Measurements from ENCODE around the gene BMERB1. TPM values are rescaled to one million over a fixed set of nuclear protein-coding genes. Genes with fewer than 3 reads are reported as not detected.
A peak's percentile ranks its signal among the peaks of the same experiment; 100 is the strongest.

Gene BMERB1
- total RNA-seq, 4 donors from 2014 or later, result 7.0 to 47.9 (median 15.0) TPM

DNA sequence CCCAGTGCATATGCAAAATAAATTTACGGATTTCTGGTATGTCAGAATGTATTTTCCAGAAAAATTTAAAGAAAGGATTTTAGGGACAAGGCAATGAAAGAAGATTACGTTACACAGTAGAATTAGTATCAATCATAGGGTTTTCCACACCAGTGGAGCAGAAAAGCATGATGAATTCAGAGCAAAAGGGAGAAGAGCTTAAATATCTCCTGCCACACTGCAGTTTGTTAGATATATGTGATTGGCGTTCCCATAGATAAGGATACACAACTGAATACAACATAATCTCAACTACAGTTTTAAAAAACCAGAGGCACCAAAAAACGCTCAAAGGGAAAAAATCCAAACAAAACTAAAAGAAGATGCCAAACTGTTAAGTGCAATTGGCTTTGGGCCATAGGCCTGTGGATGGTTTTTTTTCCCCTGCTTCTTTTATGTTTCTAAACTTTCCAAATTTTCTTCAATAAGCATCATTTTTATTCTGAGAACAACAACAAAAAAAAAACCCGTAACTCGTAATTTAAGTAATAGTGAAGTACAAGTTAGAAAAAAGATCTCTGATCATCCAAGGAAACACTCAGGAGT is 186.3 kb downstream of the BMERB1 start:
- no peaks in the 10 kb centered on the region for H3K9me3 ChIP-seq
- H3K27me3 ChIP-seq, result no peaks in the 10 kb centered on the region
- no peak overlapping the region for H3K27ac ChIP-seq
- no peaks in the 10 kb centered on the region for H3K4me1 ChIP-seq
- no peak for TF ChIP-seq POLR2A (IDR thresholded peaks at IDR 0.05)
- TF ChIP-seq, protein P1, sequence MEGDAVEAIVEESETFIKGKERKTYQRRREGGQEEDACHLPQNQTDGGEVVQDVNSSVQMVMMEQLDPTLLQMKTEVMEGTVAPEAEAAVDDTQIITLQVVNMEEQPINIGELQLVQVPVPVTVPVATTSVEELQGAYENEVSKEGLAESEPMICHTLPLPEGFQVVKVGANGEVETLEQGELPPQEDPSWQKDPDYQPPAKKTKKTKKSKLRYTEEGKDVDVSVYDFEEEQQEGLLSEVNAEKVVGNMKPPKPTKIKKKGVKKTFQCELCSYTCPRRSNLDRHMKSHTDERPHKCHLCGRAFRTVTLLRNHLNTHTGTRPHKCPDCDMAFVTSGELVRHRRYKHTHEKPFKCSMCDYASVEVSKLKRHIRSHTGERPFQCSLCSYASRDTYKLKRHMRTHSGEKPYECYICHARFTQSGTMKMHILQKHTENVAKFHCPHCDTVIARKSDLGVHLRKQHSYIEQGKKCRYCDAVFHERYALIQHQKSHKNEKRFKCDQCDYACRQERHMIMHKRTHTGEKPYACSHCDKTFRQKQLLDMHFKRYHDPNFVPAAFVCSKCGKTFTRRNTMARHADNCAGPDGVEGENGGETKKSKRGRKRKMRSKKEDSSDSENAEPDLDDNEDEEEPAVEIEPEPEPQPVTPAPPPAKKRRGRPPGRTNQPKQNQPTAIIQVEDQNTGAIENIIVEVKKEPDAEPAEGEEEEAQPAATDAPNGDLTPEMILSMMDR (IDR thresholded peaks at IDR 0.05), result no peak
- no peak overlapping the region for H3K4me3 ChIP-seq
- H3K36me3 ChIP-seq, result peaks cover 0 to 98% (median 9%) of the 10 kb centered on the region in 3 donors
- DNase-seq, result no peak

DNA sequence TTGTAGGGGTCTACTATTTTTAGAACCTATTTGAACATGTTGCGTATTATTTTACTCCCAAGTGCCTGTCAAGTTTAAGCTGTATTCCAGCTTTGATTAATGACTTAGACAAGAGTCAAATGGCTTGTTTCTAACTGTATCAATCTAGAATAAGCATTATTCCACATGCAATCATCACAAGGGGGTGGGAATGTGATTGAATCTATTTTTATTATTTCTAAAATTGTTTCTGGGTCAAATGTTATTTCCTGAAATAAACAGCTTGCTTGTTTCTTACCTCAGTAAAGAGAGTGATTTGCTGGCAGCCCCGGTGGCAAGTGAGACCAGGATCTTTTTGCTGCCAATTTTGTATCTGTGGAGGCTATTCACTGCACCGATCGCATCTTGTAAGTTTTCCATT is 187.1 kb downstream of the BMERB1 start:
- H3K36me3 ChIP-seq, result peaks cover 0 to 98% (median 9%) of the 10 kb centered on the region in 3 donors
- no peak overlapping the region for H3K27ac ChIP-seq
- DNase-seq, result no peak
- no peak for TF ChIP-seq POLR2A (IDR thresholded peaks at IDR 0.05)
- TF ChIP-seq, protein P1 (IDR thresholded peaks at IDR 0.05), result no peak
- no peak overlapping the region for H3K4me3 ChIP-seq
- no peaks in the 10 kb centered on the region for H3K27me3 ChIP-seq
- H3K9me3 ChIP-seq, result no peaks in the 10 kb centered on the region
- no peaks in the 10 kb centered on the region for H3K4me1 ChIP-seq

DNA sequence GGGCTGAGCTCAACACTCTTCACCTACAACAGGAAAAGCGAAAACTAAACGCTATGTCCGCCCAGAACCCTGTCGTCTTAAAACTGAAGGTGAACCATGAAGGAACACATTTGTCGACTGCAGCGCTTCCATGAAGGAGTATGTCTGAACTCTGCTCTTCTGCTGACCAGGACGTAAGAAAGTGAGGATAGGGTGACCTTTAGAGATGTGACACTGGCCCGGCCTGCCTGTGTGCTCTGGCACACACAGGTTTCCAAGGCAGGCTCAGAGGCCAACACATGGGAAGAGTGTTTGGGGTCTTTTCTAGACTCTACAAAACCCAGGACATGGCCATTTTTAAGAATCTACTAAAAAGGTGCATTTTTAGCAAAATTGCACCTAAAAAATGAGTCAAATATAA is 187.5 kb downstream of the BMERB1 start:
- Histone ChIP-seq H3K4me1 (no peaks in the 10 kb centered on the region), H3K9me3 (no peaks in the 10 kb centered on the region), H3K27ac (no peak overlapping the region), H3K4me3 (no peak overlapping the region), H3K36me3 (peaks cover 0 to 96% (median 9%) of the 10 kb centered on the region in 3 donors), H3K27me3 (no peaks in the 10 kb centered on the region)
- no peak for DNase-seq
- TF ChIP-seq, protein P1 (IDR thresholded peaks at IDR 0.05), result no peak
- no peak for TF ChIP-seq POLR2A (IDR thresholded peaks at IDR 0.05)

DNA sequence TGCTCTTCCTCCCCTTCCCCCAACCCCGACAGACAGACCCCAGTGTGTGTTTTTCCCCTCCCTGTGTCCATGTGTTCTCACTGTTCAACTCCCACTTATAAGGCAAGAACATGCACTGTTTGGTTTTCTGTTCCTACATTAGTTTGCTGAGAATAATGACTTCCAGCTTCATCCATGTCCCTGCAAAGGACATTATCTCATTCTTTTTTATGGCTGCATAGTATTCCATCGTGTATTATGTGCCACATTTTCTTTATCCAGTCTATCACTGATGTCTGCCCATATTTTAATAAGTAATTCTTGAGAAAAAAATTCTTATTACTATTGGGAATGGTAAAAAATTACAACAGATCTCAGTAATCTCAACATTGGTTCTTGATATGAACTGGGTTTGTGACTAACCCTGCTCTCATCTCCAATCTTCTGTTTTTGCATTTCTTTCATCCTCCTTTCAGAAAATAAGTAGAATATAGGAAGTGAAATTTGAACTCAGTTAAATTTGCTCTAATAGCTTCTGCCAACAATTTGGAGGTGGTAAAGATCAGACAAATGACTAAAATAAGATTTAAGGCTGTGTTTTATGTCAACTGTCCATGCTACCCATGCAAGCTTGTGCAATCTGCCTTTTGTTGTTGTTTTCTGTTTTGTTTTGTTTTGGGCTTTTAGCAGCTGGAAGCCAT is 197.5 kb downstream of the BMERB1 start:
- no peak for DNase-seq
- Histone ChIP-seq H3K4me1 (peaks cover 0 to 3% (median 0%) of the 10 kb centered on the region in 4 donors), H3K36me3 (peaks cover 0 to 86% (median 0%) of the 10 kb centered on the region in 3 donors), H3K4me3 (no peak overlapping the region), H3K27ac (no peak overlapping the region), H3K9me3 (no peaks in the 10 kb centered on the region), H3K27me3 (no peaks in the 10 kb centered on the region)
- TF ChIP-seq, protein P1 (IDR thresholded peaks at IDR 0.05), result no peak
- TF ChIP-seq POLR2A (IDR thresholded peaks at IDR 0.05), result no peak

DNA sequence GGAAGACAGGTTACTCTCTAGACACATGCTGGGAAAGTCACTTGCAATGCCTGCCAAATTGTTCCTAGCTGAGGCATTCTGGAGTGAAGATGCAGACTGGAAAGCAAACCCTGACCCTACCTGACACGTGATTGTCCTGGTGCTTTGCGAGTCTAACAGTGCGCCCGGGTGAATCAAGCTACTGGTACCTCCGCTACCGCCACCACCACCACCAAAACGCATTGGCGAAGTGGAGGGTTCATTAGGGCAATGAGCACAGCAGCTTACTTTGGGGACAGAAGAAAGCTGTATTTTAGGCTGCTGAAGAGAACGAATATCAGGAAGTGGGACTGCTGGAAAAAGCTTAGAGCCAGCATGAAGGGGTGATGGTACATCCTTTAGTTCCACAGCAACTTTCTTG is 201.5 kb downstream of the BMERB1 start:
- H3K27me3 ChIP-seq, result no peaks in the 10 kb centered on the region
- no peaks in the 10 kb centered on the region for H3K9me3 ChIP-seq
- peak overlapping the region in 2 of 4 donors; percentile 62 to 94 for H3K27ac ChIP-seq
- TF ChIP-seq, protein P1 (IDR thresholded peaks at IDR 0.05), result no peak
- TF ChIP-seq POLR2A (IDR thresholded peaks at IDR 0.05), result no peak
- peaks cover 0 to 14% (median 9%) of the 10 kb centered on the region in 4 donors for H3K4me1 ChIP-seq
- no peak for DNase-seq
- H3K4me3 ChIP-seq, result no peak overlapping the region
- peaks cover 0 to 81% (median 0%) of the 10 kb centered on the region in 3 donors for H3K36me3 ChIP-seq
